GM21528 (cell line): ENCODE measurements around the gene MOB3A.

Experiments used
- ATAC-seq: cut with Tn5 transposase; IDR thresholded peaks from one replicate; pipeline ENCODE4 v1.9.1; 2021; ENCODE audit warnings: mild to moderate bottlenecking, moderate library complexity; ENCODE audit not compliant: unreplicated experiment, low FRiP score

Gene MOB3A

DNA sequence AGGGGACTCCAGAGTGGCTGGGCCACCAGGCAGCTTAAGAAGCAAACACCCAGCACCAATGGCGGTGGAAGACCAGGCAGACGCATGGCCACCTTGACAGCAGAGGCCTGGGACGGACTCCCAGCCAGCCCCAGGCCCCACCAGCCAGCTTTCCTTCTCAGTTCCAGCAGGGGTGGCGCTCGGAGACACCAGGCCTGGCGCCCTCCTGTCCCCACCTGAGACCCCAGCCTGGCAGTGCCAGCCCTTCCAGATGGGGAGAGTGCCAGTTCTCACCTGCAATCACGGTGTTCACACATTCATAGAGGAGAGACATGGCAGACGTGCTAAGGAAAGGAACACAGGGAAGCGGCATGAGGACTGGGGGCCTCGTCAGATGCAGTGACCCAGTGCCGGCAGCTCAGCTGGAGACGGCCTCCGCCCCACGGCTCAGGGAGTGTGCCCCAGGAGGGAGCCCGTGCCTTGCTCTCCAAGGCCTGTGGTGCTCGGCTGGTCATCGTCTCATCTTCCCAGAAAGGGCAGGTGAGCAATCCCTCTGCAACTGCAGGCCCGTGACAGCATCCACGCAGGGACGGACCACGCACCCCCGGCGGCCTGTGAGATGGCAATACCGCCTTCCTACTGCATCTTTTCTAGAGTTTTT is 30.9 kb upstream of the MOB3A start:
- ATAC-seq: no peak

DNA sequence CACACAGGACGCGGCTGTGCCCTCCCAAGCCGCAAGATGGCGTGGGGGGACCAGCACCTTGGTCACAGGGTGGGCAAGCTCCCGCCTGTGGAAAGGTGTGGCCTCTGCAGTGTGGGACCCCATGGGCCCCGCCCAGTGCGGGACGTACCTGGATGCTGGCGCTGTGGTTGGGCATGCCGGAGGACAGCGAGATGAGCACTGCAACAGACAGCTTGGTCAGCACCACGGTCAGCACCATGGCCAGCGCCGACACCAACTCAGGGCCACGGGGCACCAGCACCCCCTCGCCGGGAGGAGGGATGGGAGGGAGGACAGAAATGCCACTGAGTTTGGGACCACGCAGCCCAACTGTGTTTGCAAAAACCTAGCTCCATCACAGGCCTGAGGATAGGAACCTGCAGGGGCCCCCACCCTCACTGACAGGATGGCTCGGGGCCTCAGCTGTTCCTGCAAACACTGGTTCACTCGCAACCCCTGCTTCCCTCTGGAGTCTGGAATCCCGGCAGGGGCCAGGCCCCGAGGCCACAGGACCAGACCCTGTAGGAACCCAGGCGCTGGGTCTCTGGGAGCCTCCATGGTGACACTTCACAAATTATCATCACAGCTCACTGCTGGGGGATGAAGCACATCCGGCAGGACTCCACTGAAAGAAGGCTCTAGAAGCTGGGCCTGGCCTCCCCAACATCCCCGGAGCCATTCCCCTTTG is 27.7 kb upstream of the MOB3A start:
- no peak for ATAC-seq

DNA sequence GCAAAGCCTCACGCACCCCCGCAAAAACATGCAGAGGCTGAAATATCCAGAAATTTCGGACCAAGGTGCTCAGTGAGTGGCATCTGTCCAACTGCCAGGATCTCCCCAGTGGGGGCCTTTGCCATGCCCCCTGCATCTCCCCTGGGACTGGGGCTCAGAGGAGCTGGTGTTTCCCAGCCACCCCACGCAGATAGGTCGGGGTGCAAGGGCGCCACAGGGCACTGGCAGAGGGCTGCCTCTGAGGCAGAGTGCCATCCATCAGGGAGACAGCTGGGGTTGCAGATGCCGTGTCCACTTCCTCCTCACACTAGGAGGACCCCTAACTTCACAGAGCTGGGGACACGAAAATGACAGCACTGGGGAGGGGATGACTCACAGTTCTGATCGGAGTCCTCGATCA is 26.9 kb upstream of the MOB3A start:
- ATAC-seq: no peak

DNA sequence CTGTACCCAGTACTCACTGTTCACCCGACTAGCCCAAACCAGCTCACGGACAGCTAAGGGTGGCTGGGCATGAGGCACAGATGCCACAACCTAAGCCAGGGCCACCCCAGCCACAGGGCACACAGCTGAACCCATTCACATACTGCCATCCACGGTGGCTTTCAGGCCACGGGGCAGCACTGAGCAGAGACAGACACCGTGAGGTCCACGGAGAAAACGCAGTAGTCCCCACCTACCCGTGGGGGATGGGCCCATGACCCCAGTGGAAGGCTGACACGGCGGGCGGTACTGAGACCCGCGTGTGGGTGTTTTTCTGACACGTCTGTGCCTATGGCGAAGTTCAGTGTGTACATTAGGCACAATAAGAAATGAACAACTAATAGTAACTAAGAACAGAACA is 26.1 kb upstream of the MOB3A start:
- ATAC-seq: no peak

DNA sequence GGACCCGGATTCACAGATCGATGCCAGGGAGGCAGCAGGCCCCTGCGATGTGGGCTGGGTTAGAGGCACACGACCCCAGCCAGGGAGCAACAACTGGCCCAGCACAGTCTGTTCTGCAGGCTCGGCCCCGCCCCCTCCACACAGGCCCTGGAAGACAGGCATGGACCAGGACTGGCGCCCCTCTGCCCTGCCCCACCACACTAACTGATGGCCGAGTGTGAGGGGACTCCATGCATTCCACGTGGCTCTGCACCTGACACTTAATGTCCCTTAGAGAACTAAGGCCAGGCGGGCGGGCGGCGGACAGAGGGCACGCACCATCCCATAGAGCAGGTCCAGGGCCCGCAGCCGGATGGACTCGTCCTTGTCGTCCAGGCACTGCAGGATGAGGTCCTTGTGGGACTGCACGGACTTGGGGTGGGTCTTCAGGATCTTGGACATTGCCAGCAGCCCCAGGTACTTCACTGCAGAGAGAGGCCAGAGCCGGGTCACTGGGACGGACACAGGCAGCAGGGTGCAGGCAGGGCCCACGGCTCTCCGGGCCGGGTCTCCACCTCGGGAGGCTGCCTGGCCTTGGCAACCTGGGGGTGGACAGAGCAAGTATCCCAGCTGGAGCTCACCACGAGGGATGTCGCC is 25.4 kb upstream of the MOB3A start:
- ATAC-seq: no peak

DNA sequence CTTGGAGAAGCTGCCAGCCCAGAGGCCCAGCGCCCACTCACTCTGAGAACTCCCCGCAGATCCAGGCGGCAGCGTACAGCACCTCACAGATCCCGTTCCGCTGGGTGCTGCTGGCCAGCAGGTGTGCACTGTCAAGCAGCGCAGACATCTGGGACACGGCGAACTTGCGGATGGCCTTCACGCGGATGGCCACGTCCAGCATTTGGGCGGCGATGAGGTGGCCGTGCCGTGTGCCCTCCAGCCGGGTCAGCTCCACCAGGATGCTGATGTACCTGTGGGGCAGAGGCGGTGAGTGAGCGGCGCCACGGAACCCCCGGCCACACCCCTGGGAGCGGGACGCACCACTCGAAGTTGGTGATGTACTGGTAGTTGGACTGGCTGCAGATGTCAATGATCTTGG is 24.7 kb upstream of the MOB3A start:
- no peak for ATAC-seq

DNA sequence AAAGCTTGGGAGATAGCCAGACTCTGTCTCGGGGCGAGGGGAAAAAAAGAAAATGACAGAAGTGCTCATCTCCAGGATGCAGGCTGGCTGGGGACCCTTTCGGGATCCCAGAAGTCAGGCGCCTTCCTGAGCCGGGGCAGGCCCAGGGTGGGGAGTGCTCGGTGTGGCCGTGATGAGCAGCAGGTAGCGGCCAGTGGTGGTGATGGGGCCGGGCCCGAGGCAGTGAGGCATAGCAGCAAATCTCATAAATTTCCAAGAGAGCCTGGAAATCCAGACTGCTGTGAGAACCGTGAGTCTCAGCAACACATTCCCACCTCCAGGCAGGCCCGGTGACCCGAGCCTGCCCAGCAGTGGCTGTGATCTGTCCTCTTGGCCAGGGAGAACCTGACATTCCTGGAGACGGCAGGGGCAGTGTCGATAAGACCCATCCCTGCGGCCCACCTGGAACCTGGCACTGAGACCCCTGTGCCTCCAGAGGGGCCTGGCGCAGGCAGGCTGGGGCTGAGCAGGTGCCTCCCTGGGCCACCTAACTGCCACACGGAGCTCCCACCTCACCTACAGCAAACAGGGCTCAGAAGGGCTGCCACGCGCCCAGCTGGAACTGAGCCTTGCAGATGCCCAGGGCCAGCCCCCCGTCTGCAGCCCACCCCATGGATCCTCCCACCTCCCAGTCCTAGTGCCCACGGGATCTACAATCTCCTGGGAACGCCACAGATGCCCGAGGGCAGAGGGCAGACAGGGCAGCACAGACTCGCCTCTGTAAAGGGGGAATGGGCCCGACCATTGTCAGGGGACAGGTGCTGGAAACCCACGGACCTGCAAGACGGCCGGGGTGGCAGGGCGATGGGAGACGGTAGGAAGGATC is 24.0 kb upstream of the MOB3A start:
- ATAC-seq: no peak

DNA sequence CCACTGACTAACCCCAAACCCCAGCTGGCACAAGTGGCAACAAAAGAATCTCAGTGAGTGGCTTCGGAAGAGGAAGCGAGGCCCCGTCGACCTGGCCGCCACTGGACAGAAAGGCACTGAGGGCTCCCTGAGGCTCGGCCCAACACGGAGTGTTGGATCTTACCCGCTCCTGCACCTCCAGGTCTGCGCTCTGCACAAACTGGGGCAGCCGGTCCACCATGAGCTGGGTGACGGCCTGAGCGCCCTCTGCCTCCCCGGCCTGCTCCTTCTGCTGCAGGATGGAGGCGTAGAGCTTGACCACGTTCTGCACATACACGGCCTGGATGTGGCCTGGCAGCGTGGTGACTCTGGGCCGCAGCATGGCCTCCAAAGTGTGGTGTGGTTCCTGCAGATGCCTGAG is 22.3 kb upstream of the MOB3A start:
- ATAC-seq: no peak

DNA sequence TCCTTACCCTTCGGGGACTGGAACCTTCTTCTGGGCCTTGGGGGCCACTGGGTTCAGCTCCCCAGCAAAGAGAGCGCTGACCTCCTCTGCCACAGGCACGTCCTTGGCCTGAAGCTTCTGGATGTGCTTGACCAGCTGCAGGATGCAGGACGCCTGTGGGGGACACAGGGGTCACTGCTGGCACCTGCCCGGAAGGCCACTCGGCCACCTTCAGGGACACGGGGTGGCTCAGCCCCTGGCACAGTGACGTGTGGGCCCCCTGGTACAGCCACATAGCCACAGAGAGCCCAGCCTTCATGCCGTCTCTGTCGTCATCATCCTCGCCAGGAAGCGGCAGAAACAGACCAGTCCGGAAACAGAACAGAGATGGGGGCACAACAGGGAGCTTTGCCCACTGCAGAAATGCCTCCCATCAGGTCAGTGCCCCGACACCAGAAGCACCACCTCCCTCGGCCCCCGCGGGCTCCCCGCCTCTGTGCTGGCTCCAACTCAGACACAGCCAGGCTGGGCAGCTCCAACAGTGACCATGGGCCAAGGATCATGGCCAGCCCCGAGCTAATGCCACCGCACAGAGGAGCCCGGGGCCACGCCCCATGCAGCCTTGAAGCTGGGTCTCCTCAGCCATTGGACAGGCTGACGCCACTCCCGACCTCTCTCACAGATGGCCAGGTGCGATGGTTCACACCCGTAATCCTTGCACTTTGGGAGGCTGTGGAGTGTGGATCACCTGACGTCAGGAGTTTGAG is 21.3 kb upstream of the MOB3A start:
- no peak for ATAC-seq

DNA sequence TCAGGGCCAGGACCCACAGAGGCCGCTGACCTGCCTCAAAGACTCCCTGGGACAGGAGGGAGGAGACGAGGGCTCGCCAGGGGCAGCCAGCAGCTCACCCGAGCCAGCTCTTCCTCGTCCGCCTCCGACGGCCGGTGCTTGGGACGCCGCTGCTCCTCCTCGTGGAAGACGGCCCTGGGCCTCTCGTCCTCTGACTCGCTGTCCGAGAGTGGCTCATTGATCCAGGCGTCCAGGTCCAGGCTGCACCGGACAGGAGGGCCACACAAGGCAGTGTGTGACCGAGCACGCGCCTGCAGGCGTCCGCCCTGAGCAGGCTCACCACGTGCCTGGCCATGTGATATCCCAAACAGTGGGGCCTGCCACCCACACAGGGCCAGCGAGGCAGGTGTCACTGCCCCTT is 20.4 kb upstream of the MOB3A start:
- ATAC-seq: no peak

DNA sequence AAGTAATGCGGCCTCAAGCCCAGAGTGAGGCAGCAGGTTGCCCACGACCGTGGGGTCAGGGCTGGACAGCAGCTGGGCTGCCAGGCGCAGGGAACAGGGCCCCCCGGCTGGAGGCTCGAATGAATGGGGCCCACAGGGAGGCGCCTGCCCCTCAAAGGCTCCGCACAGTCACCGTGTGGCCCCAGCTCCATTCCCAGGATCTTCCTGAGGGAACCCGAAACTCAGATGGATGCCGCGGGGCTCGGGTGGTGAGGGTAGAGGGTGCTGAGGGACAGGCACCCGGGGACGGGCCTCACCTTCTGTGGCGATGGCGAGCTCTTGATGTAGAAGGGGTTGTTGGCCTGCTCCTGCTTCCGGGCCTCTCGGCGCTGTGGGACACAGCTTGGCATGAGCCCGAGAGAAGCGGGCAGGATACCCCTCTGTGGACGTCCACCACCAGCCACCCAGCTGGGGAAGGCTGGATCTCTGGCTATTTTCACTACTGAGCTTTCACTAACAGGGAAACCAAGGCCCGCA is 19.8 kb upstream of the MOB3A start:
- ATAC-seq: no peak

DNA sequence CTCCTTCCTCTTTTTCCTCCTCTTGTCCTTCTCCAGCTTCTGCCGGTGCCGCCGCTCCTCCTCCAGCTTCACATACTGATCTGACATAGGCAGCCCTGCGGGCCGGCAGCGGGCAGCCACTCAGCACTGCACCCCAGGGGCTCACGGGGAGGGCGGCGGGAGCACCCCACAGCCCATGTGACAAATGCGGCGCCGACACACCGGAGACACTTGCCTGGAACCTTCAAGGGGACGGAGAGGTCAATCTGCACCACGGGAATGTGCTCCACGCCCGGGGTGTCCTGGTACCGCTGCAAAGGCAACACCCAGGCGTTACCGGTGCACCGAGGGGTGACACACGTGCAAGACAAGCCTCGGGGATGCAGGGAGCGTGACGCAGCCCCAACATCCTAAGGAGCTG is 19.2 kb upstream of the MOB3A start:
- no peak for ATAC-seq

DNA sequence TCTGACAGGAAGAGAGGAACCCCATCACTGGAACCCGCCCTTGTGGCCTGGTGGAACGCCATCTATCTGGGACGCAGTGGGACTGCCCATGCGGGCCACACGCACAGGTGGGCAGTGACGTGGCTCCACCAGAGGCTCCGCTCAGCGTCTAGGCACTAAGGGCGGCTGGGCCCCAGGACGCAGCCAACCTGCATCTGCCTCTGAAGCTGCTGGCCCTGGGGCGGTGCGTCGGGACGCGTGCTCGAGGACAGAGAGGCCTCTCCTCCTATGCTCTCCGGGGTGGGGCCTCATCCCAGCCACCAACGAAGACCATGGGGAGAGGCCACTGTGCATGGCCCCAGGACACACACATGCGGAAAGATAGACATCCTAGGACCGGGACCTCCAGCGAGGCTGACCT is 18.7 kb upstream of the MOB3A start:
- ATAC-seq: no peak

DNA sequence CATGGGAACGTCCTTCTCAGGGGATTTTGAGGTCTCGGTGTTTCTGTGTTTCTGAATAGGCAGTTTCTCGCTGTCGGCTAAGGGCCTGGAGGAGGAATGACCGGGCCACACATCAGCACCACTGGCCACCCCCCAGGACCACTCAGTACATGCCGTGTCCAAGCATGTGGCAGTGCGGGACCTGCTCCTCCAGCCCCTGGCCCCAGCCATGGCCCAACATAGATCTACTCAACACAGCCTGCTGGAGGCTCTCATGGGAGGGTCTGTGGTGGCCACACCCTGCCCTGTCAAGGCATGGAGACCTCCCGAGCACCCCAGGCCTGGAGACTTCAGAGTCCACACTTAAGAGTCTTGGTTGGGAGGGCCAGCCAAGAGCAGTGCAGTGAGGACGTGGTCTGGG is 18.1 kb upstream of the MOB3A start:
- ATAC-seq: no peak

DNA sequence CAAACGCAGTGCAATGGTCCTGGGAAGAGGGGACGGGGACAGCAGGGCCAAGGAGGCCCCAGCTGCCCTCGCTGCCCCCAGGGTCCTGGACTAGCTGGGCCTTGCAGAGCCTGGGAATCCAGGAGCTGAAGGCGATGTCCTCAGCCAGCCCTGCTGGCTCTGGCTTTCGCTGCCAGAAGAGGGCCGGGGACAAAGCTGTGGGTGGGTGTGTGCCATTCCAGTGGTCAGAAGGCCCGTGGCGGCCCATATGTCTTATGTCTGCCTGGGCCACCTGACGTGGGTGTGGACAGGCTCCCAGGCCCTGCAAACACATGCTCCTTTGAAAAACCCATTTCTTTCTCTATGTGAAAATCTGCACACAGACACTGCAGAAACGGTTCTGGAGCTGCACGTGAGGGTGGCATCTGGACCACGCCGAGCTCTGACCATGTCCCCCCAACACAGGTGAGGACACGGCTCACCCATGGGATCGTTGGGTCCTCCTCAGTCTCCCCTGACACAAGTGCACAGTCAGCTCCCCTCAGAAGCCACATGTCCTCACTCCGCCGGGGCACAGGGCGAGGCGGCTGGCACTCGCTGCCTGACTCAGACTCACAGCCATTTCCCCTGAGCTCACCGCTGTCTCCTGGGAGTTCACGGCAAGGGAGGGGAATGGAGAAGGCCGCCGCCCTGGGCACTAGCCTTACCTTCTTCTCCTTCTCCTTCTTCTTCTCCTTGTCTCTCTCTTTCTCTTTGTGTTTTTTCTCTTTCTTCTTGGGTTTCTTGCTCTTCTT is 17.5 kb upstream of the MOB3A start:
- ATAC-seq: no peak

DNA sequence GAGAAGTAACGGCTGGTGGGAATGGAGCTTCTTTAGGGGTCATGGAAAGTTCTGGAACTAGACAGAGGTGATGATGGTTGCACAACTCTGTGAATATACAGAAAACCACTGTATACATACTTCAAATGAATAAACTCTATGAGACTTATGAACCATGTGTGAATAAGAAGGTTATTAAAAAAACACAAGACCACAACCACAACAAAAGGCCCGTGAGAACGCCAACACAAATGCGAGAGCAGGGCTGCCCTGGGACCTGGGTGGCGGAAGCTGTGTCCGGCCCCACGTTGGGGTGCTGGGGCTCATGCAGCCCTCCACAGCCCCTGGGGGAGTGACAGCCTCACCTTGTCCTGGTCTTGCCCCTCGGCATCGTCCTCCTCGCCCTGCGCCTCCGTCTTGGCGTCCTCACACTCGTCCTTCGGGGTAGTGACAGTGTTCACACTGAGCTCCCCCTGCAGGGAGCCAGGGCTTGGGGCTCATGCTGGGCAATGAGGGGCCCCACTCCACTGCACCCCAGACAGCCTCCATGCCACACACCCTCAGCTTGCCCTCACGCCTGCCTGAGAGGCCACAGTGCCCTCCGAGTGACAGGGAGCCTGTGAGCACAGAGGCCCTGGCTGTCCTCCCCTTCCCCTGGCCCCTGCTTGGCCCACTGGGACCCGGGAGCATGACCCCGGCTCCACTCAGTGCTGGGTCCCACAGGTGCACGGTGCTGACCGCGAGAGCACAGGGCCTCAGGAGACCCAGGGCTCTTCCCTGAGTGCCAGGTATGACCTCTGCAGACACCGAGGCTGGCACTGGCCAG is 16.6 kb upstream of the MOB3A start:
- ATAC-seq: no peak

DNA sequence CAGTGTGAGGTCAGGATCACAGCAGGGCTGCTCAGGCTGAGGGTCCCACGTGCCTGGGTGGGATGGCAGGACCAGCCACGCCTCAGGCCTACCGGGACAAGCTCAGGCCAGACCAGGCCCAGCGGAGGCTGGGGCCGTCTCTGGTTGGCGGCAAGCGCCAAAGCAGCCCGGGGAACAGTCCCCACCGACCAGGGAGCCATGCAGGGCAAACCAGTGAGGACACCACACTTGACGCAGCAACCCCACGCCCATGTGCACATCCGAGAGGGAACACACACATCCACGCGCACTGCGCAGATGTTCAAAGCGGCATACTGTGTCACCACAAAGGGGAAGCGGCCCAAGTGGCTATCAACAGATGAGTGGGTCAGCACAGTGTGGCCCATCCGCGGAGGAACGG is 15.8 kb upstream of the MOB3A start:
- ATAC-seq: no peak

DNA sequence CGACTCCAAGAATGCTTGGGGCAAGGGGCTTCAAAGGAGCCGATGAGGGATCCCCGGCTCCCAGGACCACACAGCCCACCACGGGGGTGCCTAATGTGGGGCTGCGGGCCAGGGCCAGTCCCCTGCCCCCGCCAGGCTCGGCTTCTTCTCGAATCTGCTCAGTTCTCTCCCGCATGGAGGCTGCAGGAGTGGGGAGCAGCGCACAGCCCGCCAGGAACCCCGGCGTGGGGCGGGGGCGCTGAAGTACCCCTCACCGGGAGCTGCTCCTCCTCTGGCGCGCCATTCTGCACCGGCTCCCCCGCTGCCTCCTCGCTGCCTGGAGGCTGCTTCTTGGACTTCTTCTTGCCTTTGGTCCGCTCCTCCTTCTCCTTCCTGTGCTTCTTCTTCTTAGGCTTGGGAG is 15.3 kb upstream of the MOB3A start:
- no peak for ATAC-seq

DNA sequence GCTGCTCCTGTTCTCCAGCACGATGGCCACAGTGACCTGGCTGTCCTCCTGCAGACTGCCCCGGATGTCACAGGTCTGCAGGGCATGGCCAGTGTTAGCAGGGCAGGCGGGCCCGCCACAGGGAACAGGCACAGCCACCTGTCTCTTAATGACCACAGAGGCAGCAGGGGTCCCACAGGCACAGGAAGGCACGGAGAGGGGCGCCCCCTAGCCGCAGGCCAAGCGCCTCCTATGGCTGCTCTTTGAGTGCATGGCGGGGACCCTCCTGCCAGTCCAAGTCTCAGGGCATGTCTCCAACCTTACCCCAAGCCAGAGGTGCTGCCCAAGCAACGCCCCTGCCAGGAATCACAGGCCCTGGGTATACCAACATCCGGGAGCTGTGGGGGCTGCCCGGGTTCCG is 14.7 kb upstream of the MOB3A start:
- ATAC-seq: no peak
